NOMO-1 treated with dmso at 0.1 percent for 144 hours (cell line): ENCODE data around the gene SMIM14.
"Not testable (repeated sequence)": the region's sequence is repeated elsewhere in the genome, so short reads cannot be mapped to it uniquely, and the experiment has no call there.

ENCODE experiments used
- DNase-seq: peaks from one replicate; lab custom pipeline; 2025; ENCODE audit not compliant: unreplicated experiment; lab: John Stamatoyannopoulos, UW

SMIM14 gene

DNA sequence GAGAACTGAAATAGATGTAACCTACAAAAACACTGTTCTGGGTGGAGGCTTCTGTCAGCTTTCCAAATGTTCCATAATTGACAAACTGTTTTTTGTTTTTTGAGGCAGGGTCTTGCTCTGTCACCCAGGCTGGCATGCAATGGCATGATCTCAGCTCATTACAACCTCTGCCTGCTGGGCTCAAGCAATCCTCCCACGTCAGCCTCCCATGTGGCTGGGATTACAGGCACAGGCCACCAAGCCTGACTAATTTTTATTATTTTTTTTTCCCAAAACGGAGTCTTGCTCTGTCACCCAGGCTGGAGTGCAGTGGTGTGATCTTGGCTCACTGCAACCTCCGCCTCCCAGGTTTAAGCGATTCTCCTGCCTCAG lies 136.0 kb downstream of the SMIM14 start:
- not testable (repeated sequence) for DNase-seq

DNA sequence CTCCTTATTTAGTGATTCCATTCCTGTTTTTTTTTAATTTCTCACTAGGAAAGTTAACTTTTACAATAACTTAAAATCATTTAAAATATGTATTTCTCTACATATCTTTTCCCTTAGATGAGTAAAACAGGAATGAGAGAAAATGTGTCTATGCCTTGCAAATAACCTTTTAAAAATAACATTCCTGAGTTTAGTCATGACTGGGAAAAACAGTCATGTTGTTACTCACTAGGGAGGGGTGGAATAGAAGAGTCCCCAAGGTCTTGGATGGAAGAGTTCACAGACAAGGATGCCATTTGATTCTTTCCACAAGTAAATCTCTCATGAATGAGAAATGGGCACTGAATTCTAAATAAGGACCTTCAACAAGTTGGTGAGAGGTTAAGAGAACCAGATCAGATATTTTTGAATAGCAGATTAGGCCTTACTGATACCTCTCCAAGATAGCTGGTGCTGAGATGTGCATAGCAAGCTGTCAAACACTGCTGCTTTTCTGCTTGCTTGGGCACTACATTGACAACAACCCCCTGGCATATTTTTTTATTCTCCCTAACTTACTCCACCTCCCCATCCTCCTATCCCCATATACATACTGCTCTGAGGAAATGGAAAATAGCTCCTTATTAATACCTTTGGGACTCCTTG lies 136.5 kb downstream of the SMIM14 start:
- DNase-seq = no peak

DNA sequence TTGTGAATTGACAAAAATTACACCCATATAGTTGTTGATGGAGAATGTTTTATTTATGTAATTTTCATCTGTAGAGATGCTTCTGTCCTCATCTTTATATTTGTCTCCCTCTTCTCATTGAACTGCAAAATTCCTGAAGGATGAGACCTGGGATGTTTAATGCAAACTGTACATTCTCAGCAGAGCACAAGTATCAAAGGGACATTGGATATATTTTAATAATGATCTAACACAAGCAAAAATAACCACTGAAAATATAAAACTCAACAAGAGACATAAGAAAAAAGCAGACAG lies 140.0 kb downstream of the SMIM14 start:
- no peak for DNase-seq

DNA sequence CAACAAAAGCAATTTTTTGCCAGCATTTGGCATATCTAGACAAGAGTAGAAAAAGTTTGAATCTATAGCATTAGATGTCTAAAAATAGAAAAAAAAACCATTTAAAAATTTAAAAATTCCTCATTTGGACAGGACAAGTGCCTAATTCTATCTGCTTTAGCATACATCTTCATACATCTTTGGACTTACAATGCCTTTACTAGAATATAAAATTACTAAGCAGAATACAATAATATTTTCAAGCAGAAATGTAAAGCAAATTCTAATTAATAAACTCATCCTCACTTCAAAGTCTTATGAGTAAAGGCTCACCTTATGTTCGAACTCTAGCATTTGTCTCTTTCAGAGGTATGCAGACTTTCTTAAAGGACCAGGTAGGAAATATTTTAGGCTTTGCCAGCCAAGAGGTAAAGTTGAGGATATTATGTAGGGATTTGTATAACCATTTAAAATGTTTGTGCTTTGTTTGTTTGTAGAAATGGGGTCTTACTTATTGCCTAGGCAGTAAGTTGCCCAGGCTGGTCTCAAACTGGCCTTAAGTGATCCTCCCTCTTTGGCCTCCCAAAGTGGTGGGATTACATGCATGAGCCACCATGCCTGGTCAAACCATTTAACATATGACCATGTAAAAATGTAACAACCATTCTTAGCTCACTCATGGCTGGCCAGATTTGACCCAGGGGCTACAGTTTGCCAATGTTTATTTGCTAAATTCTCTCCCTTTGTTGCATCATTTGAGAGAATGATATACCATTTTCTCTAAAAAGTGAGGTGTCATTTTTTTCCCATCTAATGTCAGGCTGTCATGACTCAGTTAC lies 140.5 kb downstream of the SMIM14 start:
- no peak for DNase-seq
